WTC11 (cell line): Measurements from ENCODE around the gene DHX58.

Source experiments
- CREB1 ChIP-seq: sonication (generic); formaldehyde crosslinking; IDR thresholded peaks from 2 replicates; pipeline ENCODE4 v1.8.0; 2023; ENCODE audit warnings: mild to moderate bottlenecking, missing genetic modification reagents
- ESRRA ChIP-seq: sonication (generic); formaldehyde crosslinking; IDR thresholded peaks from 2 replicates; pipeline ENCODE4 v1.8.1; 2022; ENCODE audit warnings: mild to moderate bottlenecking, missing genetic modification reagents, borderline replicate concordance
- ETV6 ChIP-seq: sonication (generic); formaldehyde crosslinking; IDR thresholded peaks from 2 replicates; pipeline ENCODE4 v1.8.1; 2022; ENCODE audit warnings: mild to moderate bottlenecking, missing genetic modification reagents
- FOXP1 ChIP-seq: sonication (generic); formaldehyde crosslinking; IDR thresholded peaks from 2 replicates; pipeline ENCODE4 v1.8.0; 2022; ENCODE audit warnings: missing genetic modification reagents, mild to moderate bottlenecking, moderate library complexity, borderline replicate concordance
- KAT7 ChIP-seq: sonication (generic); formaldehyde crosslinking; IDR thresholded peaks from 2 replicates; pipeline ENCODE4 v1.8.1; 2023; ENCODE audit warnings: missing genetic modification reagents, mild to moderate bottlenecking, borderline replicate concordance
- MAX ChIP-seq: sonication (generic); formaldehyde crosslinking; IDR thresholded peaks from 2 replicates; pipeline ENCODE4 v1.8.0; 2022; ENCODE audit warnings: mild to moderate bottlenecking, missing genetic modification reagents
- MXD4 ChIP-seq: fragments of 250-450 bp; sonication (Bioruptor Pico); IDR thresholded peaks from 2 replicates; pipeline ENCODE4 v1.8.0; 2021; ENCODE audit warnings: mild to moderate bottlenecking, moderate library complexity, borderline replicate concordance
- MYBL2 ChIP-seq: sonication (generic); formaldehyde crosslinking; IDR thresholded peaks from 2 replicates; pipeline ENCODE4 v1.8.1; 2023; ENCODE audit warnings: mild to moderate bottlenecking, moderate library complexity, missing genetic modification reagents
- ZNF317 ChIP-seq: sonication (generic); formaldehyde crosslinking; IDR thresholded peaks from 2 replicates; pipeline ENCODE4 v1.8.1; 2023; ENCODE audit warnings: low read depth, mild to moderate bottlenecking, moderate library complexity, missing genetic modification reagents, borderline replicate concordance
- TF ChIP-seq, protein P1 (sequence below): fragments of 200-600 bp; IDR thresholded peaks from 2 replicates; pipeline ENCODE4 v1.8.0; 2022; ENCODE audit warnings: antibody characterized with exemption
- TF ChIP-seq, protein P2 (sequence below): sonication (generic); formaldehyde crosslinking; IDR thresholded peaks from 2 replicates; pipeline ENCODE4 v1.8.1; 2023; ENCODE audit warnings: mild to moderate bottlenecking, missing genetic modification reagents, moderate library complexity
- TF ChIP-seq, protein P3 (sequence below): sonication (generic); formaldehyde crosslinking; IDR thresholded peaks from 2 replicates; pipeline ENCODE4 v1.8.1; 2023; ENCODE audit warnings: mild to moderate bottlenecking, missing genetic modification reagents, moderate library complexity
- TF ChIP-seq, protein P4 (sequence below): sonication (generic); formaldehyde crosslinking; IDR thresholded peaks from 2 replicates; pipeline ENCODE4 v1.8.1; 2022; ENCODE audit warnings: mild to moderate bottlenecking, moderate library complexity, missing genetic modification reagents
- TF ChIP-seq, protein P5 (sequence below): sonication (generic); formaldehyde crosslinking; IDR thresholded peaks from 2 replicates; pipeline ENCODE4 v1.8.0; 2022; ENCODE audit warnings: mild to moderate bottlenecking, missing genetic modification reagents

DNA sequence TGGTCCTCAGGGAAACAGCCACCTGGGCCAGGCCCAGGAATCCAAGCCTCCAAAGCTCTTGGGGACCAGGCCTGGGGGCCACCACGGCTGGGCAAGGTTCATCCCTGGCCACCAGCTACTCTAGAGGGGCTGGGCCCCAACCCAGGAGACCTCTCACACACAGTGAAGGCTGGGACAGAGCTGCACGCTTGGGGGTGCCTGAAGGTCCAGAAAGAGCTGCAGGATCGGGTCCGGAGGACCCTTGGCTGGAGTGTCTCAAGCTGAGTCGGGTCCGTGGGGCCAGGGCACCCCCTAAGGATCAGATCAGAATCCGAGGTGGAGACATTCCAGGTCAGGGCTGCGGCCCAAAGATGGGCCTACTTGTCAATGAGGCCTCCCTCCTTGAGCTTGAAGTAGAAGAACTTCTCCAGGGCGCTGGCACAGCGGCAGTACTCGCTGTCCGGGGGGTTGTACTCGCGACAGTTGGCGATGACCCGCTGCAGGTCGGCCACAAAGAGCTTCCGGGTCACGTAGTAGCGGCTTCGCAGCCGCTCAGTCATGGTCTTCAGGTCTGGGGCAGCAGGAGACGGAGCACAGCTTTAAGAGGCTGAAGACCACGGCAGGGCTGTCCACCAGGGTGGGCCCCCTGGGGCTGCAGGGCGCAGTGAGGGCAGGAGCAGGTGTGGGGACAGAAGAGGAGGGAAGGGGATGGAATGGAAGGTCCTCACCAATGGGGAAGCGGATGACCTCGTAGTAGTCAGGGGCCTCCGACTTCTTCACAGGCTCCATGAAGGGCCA lies 967 bp upstream of the DHX58 start:
- TF ChIP-seq ZNF317 (CRISPR knock-in tag) (no peak), CREB1 (CRISPR knock-in tag) (no peak), MAX (no peak), MXD4 (CRISPR knock-in tag) (no peak), ETV6 (CRISPR knock-in tag) (no peak), ESRRA (CRISPR knock-in tag) (no peak), MYBL2 (CRISPR knock-in tag) (no peak), FOXP1 (CRISPR knock-in tag) (no peak), KAT7 (CRISPR knock-in tag) (no peak)
- TF ChIP-seq, protein P1, sequence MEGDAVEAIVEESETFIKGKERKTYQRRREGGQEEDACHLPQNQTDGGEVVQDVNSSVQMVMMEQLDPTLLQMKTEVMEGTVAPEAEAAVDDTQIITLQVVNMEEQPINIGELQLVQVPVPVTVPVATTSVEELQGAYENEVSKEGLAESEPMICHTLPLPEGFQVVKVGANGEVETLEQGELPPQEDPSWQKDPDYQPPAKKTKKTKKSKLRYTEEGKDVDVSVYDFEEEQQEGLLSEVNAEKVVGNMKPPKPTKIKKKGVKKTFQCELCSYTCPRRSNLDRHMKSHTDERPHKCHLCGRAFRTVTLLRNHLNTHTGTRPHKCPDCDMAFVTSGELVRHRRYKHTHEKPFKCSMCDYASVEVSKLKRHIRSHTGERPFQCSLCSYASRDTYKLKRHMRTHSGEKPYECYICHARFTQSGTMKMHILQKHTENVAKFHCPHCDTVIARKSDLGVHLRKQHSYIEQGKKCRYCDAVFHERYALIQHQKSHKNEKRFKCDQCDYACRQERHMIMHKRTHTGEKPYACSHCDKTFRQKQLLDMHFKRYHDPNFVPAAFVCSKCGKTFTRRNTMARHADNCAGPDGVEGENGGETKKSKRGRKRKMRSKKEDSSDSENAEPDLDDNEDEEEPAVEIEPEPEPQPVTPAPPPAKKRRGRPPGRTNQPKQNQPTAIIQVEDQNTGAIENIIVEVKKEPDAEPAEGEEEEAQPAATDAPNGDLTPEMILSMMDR: no peak
- TF ChIP-seq, protein P2, sequence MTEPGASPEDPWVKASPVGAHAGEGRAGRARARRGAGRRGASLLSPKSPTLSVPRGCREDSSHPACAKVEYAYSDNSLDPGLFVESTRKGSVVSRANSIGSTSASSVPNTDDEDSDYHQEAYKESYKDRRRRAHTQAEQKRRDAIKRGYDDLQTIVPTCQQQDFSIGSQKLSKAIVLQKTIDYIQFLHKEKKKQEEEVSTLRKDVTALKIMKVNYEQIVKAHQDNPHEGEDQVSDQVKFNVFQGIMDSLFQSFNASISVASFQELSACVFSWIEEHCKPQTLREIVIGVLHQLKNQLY: no peak
- TF ChIP-seq, protein P3, sequence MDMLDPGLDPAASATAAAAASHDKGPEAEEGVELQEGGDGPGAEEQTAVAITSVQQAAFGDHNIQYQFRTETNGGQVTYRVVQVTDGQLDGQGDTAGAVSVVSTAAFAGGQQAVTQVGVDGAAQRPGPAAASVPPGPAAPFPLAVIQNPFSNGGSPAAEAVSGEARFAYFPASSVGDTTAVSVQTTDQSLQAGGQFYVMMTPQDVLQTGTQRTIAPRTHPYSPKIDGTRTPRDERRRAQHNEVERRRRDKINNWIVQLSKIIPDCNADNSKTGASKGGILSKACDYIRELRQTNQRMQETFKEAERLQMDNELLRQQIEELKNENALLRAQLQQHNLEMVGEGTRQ (CRISPR knock-in tag): no peak
- TF ChIP-seq, protein P4, sequence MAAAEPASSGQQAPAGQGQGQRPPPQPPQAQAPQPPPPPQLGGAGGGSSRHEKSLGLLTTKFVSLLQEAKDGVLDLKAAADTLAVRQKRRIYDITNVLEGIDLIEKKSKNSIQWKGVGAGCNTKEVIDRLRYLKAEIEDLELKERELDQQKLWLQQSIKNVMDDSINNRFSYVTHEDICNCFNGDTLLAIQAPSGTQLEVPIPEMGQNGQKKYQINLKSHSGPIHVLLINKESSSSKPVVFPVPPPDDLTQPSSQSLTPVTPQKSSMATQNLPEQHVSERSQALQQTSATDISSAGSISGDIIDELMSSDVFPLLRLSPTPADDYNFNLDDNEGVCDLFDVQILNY: no peak
- TF ChIP-seq, protein P5, sequence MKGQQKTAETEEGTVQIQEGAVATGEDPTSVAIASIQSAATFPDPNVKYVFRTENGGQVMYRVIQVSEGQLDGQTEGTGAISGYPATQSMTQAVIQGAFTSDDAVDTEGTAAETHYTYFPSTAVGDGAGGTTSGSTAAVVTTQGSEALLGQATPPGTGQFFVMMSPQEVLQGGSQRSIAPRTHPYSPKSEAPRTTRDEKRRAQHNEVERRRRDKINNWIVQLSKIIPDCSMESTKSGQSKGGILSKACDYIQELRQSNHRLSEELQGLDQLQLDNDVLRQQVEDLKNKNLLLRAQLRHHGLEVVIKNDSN (CRISPR knock-in tag): no peak
